ENCODE results near the gene ADGRV1. TPM values are rescaled to one million over a fixed set of nuclear protein-coding genes. Genes with fewer than 3 reads are reported as not detected.
"Not testable (repeated sequence)": the region's sequence is repeated elsewhere in the genome, so short reads cannot be mapped to it uniquely, and the experiment has no call there.

ADGRV1 gene
- total and polyA plus RNA-seq, 2 donors (not counting 3 experiments of a cell fraction or from before 2014, with no cell fraction given), result 0.11 to 0.55 TPM

DNA sequence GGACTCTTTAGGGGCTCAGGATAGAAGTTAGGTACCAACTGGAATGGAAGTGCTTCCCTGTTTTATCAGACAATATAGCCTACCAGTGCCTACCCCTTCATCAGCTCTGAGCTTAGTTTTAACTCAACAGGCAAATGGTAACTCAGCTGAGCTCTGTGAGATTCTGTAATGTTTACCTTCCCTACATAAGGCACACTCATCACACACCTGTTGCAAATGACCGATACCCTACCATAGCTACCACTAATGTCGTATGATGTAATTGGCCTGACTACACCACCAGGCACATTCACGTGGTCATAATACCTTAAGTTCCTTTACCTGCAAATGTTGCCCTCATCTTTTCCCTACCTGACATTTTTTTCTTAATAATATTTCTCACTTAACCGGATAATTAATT, 254.8 kb downstream of the ADGRV1 start:
- H3K4me1 ChIP-seq (ENCODE audit: control insufficient read depth, extremely low read depth, insufficient read depth, low read length), result no peaks in the 10 kb centered on the region

DNA sequence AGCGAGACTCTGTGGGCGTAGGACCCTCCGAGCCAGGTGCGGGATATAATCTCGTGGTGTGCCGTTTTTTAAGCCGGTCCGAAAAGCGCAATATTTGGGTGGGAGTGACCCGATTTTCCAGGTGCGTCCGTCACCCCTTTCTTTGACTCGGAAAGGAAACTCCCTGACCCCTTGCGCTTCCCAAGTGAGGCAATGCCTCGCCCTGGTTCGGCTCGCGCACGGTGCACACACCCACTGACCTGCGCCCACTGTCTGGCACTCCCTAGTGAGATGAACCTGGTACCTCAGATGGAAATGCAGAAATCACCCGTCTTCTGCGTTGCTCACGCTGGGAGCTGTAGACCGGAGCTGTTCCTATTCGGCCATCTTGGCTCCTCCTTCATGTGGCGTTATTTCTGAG, 263.5 kb downstream of the ADGRV1 start:
- H3K79me2 ChIP-seq (ENCODE audit: control insufficient read depth, insufficient read depth, low read length); H3K4me3 ChIP-seq (replicated peaks in 1 of 3; ENCODE audit: insufficient read depth in 1 of 3, low read depth in 1 of 3, low read length in 3 of 3); H3K9me3 ChIP-seq (replicated peaks; ENCODE audit: control insufficient read depth, insufficient read depth, low read length); H3K27ac ChIP-seq (ENCODE audit: insufficient read depth, low read depth, low read length); intact Hi-C loops (cut with micrococcal nuclease); H3K4me1 ChIP-seq (ENCODE audit: control insufficient read depth, extremely low read depth, insufficient read depth, low read length); H3K27me3 ChIP-seq (ENCODE audit: control insufficient read depth in 2 of 2, insufficient read depth in 2 of 2, low read length in 2 of 2); H3K9ac ChIP-seq (replicated peaks; ENCODE audit: extremely low read depth, insufficient read depth, low read length); FAIRE-seq; H3K36me3 ChIP-seq (ENCODE audit: control insufficient read depth in 2 of 2, extremely low read depth in 1 of 2, insufficient read depth in 2 of 2, low read length in 2 of 2); POLR2A ChIA-PET; CTCF ChIA-PET; H3K9me1 ChIP-seq (replicated peaks; ENCODE audit: control insufficient read depth, extremely low read depth, insufficient read depth, low read length); DNase-seq (ENCODE audit: low read depth, low spot score); dilution Hi-C loops (cut with MboI; ENCODE audit: extremely low pct_ligation_motif_present, low sequenced_read_pairs); BruUV-seq (replicated peaks); H4K20me1 ChIP-seq (replicated peaks; ENCODE audit: control insufficient read depth, extremely low read depth, insufficient read depth, low read length); H3K4me2 ChIP-seq (ENCODE audit: insufficient read depth, low read length); H2AFZ ChIP-seq (ENCODE audit: low read depth, low read length): not testable (repeated sequence)

More for the DNA sequence above, 254.8 kb downstream of the ADGRV1 start:
- Histone ChIP-seq H3K79me2 (ENCODE audit: control insufficient read depth, insufficient read depth, low read length) (no peaks in the 10 kb centered on the region), H3K4me3 (replicated peaks in 1 of 3; ENCODE audit: insufficient read depth in 1 of 3, low read depth in 1 of 3, low read length in 3 of 3) (no peak overlapping the region), H3K4me2 (ENCODE audit: insufficient read depth, low read length) (no peak overlapping the region), H3K27ac (ENCODE audit: insufficient read depth, low read depth, low read length) (no peak overlapping the region), H3K27me3 (ENCODE audit: control insufficient read depth in 2 of 2, insufficient read depth in 2 of 2, low read length in 2 of 2) (no peaks in the 10 kb centered on the region), H4K20me1 (replicated peaks; ENCODE audit: control insufficient read depth, extremely low read depth, insufficient read depth, low read length) (no peaks in the 10 kb centered on the region), H2AFZ (ENCODE audit: low read depth, low read length) (no peak overlapping the region), H3K9me3 (replicated peaks; ENCODE audit: control insufficient read depth, insufficient read depth, low read length) (no peaks in the 10 kb centered on the region), H3K9ac (replicated peaks; ENCODE audit: extremely low read depth, insufficient read depth, low read length) (no peak overlapping the region), H3K9me1 (replicated peaks; ENCODE audit: control insufficient read depth, extremely low read depth, insufficient read depth, low read length) (no peaks in the 10 kb centered on the region), H3K36me3 (ENCODE audit: control insufficient read depth in 2 of 2, extremely low read depth in 1 of 2, insufficient read depth in 2 of 2, low read length in 2 of 2) (no peaks in the 10 kb centered on the region)
- CTCF ChIA-PET, result interaction anchor here (1.7 kb wide), 1 partner anchor 11 kb away, joined by 6 read pairs; no protein-coding TSS in a partner anchor
- dilution Hi-C loops (cut with MboI; ENCODE audit: extremely low pct_ligation_motif_present, low sequenced_read_pairs), result no loop called here
- POLR2A ChIA-PET, result no interaction called here
- FAIRE-seq (no peak), DNase-seq (ENCODE audit: low read depth, low spot score) (no peak)
- TF ChIP-seq MYC (IDR thresholded peaks at IDR 0.05; ENCODE audit: low read depth, low read length) (no peak), EZH2 (IDR thresholded peaks at IDR 0.05; ENCODE audit: borderline replicate concordance, low read depth, low read length, severe bottlenecking) (no peak), FOS (IDR thresholded peaks at IDR 0.05; ENCODE audit: borderline replicate concordance, insufficient read depth, low read length) (no peak), GATA2 (IDR thresholded peaks at IDR 0.05; ENCODE audit: insufficient read depth, insufficient read length, low read depth, low read length) (no peak), JUN (IDR thresholded peaks at IDR 0.05; ENCODE audit: borderline replicate concordance, insufficient read depth, insufficient read length, low read depth) (no peak), POLR2AphosphoS5 (IDR thresholded peaks at IDR 0.05; ENCODE audit: insufficient read depth, low read depth, low read length) (no peak), POLR2A (IDR thresholded peaks at IDR 0.05; ENCODE audit: low read depth, low read length) (no peak)
- TF ChIP-seq, protein P1, sequence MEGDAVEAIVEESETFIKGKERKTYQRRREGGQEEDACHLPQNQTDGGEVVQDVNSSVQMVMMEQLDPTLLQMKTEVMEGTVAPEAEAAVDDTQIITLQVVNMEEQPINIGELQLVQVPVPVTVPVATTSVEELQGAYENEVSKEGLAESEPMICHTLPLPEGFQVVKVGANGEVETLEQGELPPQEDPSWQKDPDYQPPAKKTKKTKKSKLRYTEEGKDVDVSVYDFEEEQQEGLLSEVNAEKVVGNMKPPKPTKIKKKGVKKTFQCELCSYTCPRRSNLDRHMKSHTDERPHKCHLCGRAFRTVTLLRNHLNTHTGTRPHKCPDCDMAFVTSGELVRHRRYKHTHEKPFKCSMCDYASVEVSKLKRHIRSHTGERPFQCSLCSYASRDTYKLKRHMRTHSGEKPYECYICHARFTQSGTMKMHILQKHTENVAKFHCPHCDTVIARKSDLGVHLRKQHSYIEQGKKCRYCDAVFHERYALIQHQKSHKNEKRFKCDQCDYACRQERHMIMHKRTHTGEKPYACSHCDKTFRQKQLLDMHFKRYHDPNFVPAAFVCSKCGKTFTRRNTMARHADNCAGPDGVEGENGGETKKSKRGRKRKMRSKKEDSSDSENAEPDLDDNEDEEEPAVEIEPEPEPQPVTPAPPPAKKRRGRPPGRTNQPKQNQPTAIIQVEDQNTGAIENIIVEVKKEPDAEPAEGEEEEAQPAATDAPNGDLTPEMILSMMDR (IDR thresholded peaks at IDR 0.05; ENCODE audit: extremely low read depth in 1 of 2, insufficient read depth in 1 of 2, low read depth in 1 of 2, low read length in 2 of 2), result no peak
- TF ChIP-seq, protein P2, sequence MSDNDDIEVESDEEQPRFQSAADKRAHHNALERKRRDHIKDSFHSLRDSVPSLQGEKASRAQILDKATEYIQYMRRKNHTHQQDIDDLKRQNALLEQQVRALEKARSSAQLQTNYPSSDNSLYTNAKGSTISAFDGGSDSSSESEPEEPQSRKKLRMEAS (IDR thresholded peaks at IDR 0.05; ENCODE audit: insufficient read depth, insufficient read length), result no peak
- no TSS peak for BruUV-seq (replicated peaks)
- intact Hi-C loops (cut with micrococcal nuclease), result no loop called here
